Erythroblast (primary cell): ENCODE data around the gene TTC24.
"Not testable (repeated sequence)": the region's sequence is repeated elsewhere in the genome, so short reads cannot be mapped to it uniquely, and the experiment has no call there.

Source experiments
- GATA1 ChIP-seq: IDR thresholded peaks from 2 replicates; pipeline ENCODE4 v1.6.1; 2011; ENCODE audit warnings: low read depth, mild to moderate bottlenecking, control low read depth, low read length, moderate library complexity
- POLR2A ChIP-seq: IDR thresholded peaks from 2 replicates; pipeline ENCODE4 v1.6.1; 2011; ENCODE audit warnings: mild to moderate bottlenecking, low read length

DNA sequence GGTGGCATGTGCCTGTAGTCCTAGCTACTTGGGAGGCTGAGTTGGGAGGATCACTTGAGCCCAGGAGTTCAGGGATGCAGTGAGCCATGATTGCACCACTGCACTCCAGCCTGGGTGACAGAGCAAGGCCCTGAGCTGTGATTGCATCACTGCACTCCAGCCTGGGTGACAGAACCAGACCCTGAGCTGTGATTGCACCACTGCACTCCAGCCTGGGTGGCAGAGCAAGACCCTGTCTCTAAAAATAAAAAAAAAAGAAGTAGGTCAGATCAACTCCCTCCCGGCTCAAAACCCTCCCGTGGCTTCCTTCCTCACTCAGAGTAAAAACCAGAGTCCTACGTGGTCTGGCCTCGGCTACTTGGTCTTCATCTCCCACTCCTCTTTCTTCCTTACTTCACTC is 26.6 kb upstream of the TTC24 start:
- TF ChIP-seq POLR2A, GATA1: not testable (repeated sequence)
